GM21825 (cell line): Measurements from ENCODE around the gene FOXD3.

Experiments used
- ATAC-seq: cut with Tn5 transposase; IDR thresholded peaks from one replicate; pipeline ENCODE4 v1.9.1; 2021; ENCODE audit warnings: mild to moderate bottlenecking, moderate library complexity; ENCODE audit not compliant: unreplicated experiment

FOXD3 gene

DNA sequence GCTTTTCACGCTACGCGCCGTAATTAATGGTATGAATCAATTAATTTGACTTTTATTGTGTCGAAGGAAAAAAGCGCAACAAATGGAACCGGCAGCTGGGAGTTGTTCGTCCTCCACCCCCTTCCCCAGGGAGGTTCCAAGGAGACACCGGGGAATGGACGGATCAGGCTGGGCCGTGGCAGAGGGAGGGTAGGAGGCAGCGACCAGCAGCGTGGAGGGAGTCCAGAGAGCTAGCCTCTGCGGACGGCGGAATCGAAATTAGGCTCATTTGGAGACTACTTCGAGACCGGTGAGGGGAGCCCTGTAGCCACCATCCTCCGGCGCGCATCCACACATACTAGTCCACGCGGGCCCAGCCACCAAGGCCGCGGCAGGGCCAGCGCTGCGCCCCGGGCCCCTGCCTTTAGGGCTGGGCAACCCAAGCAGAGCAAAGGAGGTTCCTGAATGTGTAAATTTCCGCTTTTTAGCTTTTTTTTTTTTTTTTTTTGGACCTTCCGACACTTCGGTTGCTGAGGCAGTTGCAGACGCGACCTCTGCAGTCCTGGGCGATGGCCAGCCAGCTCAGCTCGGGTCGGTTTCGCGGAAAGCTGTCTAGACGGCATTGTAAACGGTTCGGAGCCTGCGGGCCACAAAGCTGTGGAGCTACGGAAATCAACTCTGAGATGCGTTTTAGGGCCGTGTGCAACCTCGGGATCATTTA is 2.2 kb upstream of the FOXD3 start:
- ATAC-seq = no peak

DNA sequence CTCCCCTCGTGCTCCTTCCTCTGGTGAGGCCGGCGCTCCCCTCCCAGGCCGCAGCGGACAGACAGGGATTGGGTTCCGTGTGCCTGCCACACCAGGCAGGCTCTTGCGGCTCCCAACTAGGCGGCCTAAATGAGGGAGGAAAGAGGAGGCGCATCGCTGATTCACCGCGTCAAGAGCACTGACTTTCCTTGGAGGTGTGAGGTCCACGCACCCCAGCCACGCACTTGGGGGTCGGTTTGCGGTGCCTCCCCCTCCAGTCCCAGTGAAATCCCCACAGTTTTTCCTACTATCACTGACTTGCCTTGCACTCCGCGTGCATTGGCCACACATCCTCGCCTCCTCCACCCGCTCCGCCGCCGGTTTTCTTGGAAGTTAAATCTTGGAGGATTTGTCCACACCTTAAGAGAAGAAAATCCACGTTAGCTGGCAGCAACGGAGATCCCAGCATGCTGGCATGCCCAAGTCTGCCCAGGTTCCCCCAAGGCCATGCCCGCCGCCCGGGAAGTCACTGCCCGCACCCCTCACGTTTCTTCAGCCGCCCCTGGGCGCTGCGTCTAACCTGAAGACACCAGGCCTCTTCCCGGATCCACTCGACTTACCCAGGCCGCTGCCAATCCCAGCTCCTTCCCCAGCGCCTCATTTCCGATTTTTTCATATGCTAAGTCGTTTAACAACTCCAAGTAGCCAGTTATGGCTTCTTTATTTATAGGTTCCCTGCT is 1.1 kb upstream of the FOXD3 start:
- no peak for ATAC-seq

DNA sequence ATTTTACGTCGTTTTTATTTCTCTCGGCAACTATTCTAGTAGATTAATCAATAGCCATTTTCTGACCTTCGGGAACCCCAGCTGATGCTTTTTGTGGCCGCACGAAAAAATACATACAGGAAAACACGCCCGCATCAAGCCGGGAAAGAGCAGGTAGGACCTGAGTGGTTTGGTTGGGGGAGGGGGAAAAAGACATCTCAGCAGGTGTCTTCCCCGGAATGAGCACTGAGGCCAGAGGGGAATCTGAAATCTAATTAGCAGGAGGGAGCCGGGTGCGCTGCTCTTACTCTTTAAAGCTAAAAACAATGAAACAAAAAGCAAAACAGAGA is 618 bp upstream of the FOXD3 start:
- ATAC-seq = no peak

DNA sequence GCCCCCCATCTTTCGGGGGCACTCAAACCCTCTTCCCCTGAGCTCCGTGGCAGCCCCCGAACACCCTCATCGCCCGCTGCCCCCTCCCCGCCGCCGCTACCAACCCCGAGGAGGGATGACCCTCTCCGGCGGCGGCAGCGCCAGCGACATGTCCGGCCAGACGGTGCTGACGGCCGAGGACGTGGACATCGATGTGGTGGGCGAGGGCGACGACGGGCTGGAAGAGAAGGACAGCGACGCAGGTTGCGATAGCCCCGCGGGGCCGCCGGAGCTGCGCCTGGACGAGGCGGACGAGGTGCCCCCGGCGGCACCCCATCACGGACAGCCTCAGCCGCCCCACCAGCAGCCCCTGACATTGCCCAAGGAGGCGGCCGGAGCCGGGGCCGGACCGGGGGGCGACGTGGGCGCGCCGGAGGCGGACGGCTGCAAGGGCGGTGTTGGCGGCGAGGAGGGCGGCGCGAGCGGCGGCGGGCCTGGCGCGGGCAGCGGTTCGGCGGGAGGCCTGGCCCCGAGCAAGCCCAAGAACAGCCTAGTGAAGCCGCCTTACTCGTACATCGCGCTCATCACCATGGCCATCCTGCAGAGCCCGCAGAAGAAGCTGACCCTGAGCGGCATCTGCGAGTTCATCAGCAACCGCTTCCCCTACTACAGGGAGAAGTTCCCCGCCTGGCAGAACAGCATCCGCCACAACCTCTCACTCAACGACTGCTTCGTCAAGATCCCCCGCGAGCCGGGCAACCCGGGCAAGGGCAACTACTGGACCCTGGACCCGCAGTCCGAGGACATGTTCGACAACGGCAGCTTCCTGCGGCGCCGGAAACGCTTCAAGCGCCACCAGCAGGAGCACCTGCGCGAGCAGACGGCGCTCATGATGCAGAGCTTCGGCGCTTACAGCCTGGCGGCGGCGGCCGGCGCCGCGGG is 837 bp downstream of the FOXD3 start:
- no peak for ATAC-seq

DNA sequence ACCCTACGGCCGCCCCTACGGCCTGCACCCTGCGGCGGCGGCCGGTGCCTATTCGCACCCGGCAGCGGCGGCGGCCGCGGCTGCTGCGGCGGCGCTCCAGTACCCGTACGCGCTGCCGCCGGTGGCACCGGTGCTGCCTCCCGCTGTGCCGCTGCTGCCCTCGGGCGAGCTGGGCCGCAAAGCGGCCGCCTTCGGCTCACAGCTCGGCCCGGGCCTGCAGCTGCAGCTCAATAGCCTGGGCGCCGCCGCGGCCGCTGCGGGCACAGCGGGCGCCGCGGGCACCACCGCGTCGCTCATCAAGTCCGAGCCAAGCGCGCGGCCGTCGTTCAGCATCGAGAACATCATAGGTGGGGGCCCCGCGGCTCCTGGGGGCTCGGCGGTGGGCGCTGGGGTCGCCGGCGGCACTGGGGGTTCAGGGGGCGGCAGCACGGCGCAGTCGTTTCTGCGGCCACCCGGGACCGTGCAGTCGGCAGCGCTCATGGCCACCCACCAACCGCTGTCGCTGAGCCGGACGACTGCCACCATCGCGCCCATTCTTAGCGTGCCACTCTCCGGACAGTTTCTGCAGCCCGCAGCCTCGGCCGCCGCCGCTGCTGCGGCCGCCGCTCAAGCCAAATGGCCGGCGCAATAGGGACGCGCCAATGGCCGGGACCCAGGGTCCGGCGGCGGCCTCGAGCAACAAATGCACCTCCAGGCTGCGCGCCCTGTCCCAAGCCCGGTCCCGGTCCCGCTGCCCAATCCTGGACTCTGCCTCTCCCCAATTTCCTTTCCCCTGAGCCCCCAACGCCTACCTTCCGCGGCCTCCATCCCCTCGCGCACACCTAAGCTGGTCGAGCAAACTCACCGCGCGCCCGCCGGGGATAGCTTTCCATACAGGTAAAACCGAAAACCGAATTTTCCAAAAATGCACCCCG is 1.8 kb downstream of the FOXD3 start:
- no peak for ATAC-seq

DNA sequence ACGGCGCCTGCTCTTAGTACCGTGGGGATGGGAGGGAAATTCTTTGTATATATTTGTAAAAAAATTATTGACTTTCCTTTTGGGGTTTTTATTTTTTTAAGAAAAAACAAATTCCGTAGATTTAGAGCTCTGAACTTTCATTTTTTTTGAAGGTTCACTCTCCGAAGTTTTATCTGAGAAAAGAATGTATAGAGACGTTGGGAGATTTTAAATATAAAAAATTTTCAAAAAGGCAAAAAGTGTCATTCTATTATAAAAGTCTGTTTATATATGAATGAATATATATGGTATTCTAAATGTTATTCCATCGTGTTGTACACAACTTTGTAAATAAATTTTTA is 2.4 kb downstream of the FOXD3 start:
- no peak for ATAC-seq

DNA sequence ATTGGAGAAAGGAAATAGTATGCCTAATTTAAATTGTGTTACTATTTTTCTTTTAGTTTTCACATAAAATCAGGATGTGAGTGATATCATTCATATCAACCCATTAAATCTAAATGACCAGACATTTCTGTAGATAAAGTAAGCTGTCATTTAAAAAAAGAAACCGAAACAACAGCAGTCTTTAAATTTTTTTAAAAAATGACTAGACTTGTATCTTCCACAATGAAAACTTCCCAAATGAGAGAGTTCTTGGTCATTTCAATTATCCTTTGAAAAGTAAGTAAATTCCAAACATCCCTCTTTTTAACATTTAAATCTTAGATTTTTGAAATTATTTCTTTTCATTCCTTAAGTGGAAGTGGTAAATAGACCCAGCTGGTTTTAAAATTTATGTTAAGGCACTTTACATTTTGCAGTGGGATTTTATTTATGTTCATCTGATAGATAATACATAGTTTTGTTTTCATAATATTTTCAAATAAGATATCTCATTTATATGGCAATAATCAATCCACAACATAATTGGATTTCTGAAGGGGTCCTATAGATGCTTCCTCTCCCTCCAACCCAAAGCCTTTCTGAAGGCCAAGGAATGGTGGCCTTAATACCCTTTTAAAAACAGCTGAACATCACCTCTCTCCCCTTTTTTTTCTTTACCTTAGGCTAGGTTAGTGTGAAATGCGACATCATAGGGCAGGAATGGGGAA is 3.1 kb downstream of the FOXD3 start:
- ATAC-seq = no peak

DNA sequence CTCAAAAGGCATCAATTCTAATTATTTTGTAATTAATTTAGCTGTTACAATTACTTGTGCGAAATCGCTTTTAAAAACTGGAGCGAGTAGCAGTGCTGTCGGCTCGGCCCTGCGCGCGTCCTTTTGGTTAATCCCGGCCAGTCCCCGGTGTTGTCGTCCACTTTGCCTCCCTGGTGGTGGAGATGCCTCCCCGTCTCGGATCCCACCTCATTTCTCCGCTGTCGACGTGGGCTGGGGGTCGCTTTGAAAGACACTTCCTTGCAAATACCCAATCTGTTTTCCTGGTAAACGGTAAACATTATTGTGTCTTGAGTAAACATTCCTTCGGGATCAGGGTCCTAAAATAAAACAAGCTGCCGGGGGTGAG is 3.7 kb downstream of the FOXD3 start:
- ATAC-seq = no peak

DNA sequence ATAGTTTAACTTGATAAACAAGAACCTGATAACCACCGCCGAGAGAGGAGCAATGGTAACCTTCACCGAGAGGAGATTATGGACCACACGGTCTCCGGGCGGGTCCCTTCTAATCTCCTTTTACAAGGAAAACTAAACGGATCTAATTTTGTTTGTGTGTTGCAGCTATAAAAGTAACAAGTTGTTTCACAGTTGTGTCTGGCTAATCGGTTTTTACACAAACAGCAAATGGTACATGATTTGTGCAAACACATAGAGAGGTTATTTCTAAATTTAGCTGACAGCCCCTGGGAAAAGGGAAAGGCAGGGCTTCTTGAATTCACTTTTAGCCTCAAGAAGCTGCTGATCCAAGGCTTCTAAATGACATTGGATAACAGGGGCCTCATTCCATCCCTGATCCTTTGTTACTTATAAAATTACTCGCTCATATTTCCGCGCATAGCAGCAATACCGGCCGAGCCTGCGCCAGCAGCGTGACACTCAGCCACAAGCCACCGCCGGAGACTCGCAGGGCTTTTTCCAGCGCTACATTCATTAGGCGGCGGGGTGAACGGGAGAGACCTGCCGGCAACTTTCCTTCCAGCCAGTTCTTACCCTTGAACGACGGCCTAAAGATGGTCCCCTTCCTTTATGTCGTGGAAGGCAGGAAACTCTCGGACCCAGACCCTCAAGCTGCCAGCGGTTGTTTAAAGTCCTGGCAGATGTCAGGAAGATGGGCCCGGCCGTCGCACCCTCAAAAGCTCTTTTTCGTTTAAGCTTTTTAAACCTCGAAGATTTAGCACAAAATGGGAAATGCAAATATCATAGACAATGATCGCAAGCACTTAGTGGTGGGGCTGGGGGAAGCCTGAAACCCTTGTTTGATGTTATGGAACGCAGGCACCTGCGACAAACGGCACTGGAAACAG is 4.4 kb downstream of the FOXD3 start:
- ATAC-seq = no peak

DNA sequence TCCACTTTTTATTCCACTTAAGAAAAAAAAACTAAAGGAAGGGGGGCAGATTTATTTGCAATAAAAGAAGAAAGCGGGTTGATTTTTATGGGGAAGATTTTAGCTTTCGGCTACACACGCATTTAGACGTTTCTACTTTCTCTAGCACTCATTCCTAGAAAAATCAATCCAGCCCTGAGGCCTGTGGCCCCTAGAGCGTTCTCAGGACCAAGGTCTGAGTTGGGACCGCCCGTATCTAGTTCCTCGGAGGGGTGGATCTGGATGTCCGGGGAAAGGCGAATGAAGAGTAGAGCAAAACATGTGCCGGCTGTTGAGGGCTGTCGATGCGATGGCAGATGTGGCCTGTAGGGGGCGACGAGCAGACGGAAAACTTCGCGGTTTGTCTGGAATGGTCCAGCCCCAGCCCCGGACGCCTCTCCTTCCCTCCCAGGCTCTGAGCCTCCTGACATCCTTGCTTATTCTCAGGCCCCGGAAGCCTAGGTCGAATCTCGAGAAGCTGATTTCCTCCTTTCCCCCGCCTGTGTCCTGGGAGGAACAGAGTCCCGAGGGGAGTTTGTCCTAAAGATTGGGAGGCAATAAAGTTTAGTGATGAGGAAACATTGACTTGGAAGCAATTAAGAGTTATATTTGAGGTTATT is 5.2 kb downstream of the FOXD3 start:
- no peak for ATAC-seq

DNA sequence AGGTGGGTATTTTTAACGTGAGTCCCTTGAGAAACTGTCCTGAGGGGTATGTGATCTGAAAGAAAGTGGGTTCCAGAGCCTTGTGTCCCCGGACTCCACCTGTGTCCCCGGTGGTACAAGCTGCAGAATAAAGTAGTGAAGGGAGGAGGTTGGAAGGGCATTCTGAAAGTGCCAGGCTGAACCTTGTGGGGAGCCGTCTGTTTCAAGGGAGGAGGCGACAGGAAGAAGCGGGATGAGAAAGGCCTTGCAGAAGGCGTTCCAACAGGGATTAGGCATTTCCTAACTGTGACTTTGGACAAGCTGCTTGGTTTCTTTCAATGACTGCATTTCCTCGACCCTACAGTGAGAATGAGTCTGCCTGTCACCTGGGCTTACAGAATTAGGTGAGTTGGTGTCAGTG is 5.8 kb downstream of the FOXD3 start:
- ATAC-seq = no peak

DNA sequence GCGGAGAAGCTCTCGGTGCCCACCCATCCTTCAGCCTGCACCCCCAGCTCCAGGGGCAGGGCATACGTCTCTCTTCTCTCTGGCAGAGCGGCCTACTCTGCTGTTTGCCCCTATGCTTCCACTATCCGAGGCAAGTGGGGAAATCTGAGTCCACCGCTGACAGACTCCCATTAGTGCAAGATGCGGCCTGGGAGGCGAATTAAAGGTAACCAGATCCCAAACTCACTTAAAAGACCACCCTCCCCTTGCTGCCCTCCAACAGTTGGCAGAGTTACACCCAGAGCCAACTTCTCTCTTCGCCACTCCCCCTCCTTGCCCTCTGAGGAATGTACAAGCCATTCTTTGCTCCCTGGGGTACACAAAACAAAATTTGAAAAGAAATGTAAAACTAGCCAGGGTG is 6.4 kb downstream of the FOXD3 start:
- ATAC-seq = no peak

DNA sequence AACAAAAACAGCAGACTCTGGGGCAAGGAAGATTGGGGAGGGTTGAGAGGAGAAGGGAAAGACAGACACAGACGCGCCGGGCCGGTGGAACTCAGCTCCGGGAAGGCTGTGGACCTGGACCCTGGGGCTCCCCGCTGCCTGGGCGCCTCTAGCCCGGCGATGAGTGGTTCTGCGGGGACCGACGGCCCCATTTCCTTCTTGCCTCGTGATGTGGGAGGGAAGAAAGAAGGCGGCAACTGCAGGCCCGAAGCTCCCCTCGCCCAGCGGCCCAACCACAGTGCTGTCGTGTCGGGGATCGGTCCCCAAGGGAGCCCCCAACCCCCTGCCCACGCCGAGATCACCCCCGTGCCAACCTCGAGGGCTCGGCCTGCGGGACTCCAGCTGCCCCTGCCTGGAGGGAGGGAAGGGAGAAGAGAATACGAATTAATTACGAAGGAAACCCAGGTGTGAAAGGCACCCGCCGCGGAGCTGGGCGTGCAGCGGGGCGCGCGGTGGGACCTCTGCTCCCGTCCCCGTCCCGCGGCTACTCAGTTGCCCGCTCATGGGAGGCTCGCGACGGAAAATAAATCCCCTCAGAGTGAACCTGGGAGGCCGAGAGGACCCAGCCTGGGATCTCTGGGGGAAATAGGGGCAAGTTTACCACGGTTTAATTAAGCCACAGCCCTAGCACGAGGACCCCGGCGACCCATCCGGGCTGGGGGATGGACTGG is 7.4 kb downstream of the FOXD3 start:
- no peak for ATAC-seq

DNA sequence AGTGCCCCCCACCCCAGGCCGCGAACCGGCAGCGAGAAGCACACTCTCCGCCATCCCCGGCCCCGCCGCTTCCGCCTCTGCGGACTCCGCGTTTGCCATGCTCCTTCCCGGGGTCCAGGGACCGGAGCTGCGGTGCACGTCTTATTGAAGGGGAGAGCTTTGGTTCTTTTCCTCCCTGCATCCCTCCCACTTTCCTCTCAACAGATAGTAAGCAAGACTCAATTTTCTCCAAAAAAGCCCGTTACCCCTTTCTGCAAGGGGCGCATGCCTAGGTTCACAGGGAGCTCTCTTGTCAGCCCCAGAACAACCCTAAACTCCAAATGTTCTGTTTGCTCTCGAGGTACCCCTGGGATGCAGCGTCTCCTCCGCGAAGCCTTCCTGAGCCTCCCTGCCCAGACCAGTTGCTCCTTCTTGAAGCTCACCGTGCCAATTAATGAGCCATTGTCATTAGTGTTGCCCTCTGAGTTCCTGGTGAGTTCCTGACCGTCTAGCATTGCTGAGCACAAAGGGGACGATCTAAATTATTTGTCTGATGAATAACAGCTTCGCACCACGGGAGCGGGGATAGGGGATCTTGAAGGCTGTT is 8.1 kb downstream of the FOXD3 start:
- ATAC-seq = no peak

DNA sequence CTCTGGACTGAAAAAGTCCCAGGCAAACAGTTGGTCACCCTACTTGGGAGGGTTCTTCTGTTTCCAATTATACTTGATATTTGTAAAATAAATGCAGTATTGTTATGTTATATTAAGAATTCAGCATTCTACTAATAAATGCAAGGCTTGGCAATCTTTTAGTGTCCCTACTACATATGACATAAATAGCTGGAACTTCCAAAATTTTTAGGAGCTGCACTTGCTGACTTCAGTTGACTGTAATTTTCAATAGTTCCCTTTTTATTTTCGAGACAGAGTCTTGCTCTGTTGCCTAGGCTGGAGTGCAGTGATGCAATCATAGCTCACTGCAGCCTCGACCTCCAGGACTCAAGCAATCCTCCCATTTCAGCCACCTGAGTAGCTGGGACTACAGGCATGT is 20.0 kb downstream of the FOXD3 start:
- ATAC-seq = no peak

DNA sequence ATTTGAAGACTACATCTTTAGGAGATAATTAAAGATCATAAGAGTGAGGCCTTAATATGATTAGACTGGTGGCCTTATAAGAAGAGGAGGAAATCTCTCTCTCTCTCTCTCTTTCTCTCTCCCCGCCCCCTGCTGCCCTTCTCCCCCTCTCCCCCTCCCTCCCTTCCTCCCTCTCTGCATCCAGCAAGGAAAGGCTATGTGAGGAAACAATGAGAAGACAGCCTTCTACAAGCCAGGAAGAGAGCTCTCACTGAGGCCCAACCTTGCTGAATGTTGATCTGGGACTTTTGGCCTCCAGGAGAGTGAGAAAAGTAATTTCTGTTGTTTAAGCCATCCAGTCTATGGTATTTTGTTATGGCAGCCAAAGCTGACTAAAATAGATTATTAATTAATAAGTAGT is 21.6 kb downstream of the FOXD3 start:
- no peak for ATAC-seq

DNA sequence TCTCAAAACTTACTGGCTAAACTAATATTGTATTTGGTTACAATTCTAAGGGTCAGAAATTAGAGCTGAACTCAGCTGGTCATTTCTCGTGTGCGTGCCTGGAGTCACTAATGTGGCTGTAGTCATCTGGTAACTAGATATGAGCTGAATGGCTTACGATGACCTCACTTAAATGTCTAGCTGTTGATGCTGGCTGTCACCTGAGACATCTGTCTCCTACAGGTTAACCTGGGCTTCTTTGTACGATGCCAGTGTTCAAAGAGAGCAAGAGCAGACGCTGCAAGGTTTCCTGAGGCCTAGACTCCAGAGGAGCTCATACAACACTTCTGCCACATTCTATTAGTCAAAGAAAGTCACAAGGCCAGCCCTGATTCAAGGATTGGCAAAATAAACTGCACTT is 28.0 kb downstream of the FOXD3 start:
- no peak for ATAC-seq

DNA sequence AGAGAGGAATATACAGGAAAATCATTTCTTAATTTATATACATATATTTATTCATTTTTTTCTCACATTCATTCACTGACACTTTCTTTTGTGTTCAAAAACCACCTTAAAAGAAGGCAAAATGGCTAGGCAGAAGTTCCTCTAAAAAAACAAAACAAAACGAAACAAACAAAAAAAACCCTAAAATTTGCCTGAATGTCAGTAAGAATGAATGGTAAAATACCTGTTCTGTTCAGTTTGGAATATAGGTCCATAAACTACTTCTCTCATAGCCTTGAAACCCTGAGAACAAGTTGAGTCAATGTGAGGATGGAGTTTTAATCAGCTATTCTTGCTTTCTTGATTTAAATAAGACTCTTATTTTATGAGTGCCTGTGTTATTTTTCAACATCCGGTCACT is 30.4 kb downstream of the FOXD3 start:
- ATAC-seq = no peak
